Adrenal gland (tissue), 12 donors: Measurements from ENCODE around the gene GPR68. TPM values are rescaled to one million over a fixed set of nuclear protein-coding genes. Genes with fewer than 3 reads are reported as not detected.
"Not testable (repeated sequence)": the region's sequence is repeated elsewhere in the genome, so short reads cannot be mapped to it uniquely, and the experiment has no call there.

Experiments used
- DNase-seq, 7 donors: peaks; one replicate each; pipeline ENCODE4 v3.0.0-alpha.2; 2019 to 2020
- H3K27ac ChIP-seq, 5 donors: fragments of 200-600 bp; sonication (generic) in 4 of 5; 1 replicate in 3 of 5; 2 replicates in 2 of 5; pipeline versions ENCODE4 v1.5.1 to v1.8.0; 2016 to 2020; ENCODE audit warnings: mild to moderate bottlenecking in 1 of 5
- H3K27me3 ChIP-seq: fragments of 200-600 bp; 2 replicates; pipeline ENCODE4 v1.8.0; 2021
- H3K36me3 ChIP-seq, 2 donors: fragments of 200-600 bp; replicated peaks in 1 of 2; 1 replicate in 1 of 2; 2 replicates in 1 of 2; pipeline versions ENCODE4 v1.5.1 to v1.8.0; 2018 to 2022
- H3K4me1 ChIP-seq, 2 donors: fragments of 200-600 bp; replicated peaks in 1 of 2; 1 replicate in 1 of 2; 2 replicates in 1 of 2; pipeline versions ENCODE4 v1.5.1 to v1.8.0; 2018 to 2021
- H3K4me3 ChIP-seq, 4 donors: fragments of 200-600 bp; sonication (generic) in 3 of 4; one replicate each; pipeline ENCODE4 v1.5.1; 2016 to 2018
- H3K9me3 ChIP-seq, 3 donors: fragments of 200-600 bp; sonication (generic) in 1 of 3; replicated peaks in 1 of 3; 1 replicate in 2 of 3; 2 replicates in 1 of 3; pipeline versions ENCODE4 v1.5.1 to v1.8.0; 2016 to 2021
- CTCF ChIP-seq, 6 experiments: fragments of 450-650 bp in 4 of 6; fragments of 200-600 bp in 2 of 6; sonication (generic) in 1 of 6; IDR thresholded peaks; 1 replicate in 5 of 6; 2 replicates in 1 of 6; pipeline versions ENCODE4 v1.5.1 to v1.8.0; 2016 to 2021; ENCODE audit warnings: antibody characterized with exemption in 6 of 6, mild to moderate bottlenecking in 2 of 6, moderate library complexity in 1 of 6
- POLR2A ChIP-seq, 2 donors: fragments of 450-650 bp; IDR thresholded peaks; one replicate each; pipeline ENCODE4 v1.6.1; 2017; ENCODE audit warnings: antibody characterized with exemption in 2 of 2, mild to moderate bottlenecking in 2 of 2, moderate library complexity in 1 of 2
- WGBS, 4 donors: extraction: QIAGEN DNeasy Blood & Tissue Kit in 2 of 4; methylation state at CpG; one replicate each; pipeline versions ENCODE4 v1.1.5 to v1.1.7; 2013 to 2017; 5-methylcytosine and 5-hydroxymethylcytosine counted together
- intact Hi-C, 2 donors: fragments of 100-400 bp; cut with DNase I; formaldehyde crosslinking; loops; one replicate each; pipeline versions ENCODE4 v1.14.1 to v1.15.0; 2022 to 2023
- polyA plus RNA-seq, 3 donors: library from polyadenylated mRNA; stranded (reverse); fragments of 200-250 nt in 2 of 3; fragments of 350-450 nt in 1 of 3; fragmentation: Illumina TruSeq in 1 of 3; extraction: RNeasy Lipid Tissue Mini Kit (QIAGEN cat#74804) in 1 of 3; gene quantifications; one replicate each; pipeline ENCODE4 v1.2.3, GENCODE V29; 2013 to 2014
- total RNA-seq, 9 donors: library from RNA; depleted of rRNA in 4 of 9; stranded (reverse); fragments of >200 nt in 4 of 9; fragments of 120-200 nt in 1 of 9; fragmentation: NEBNext Ultra II Directional in 1 of 9; extraction: Animal tissue kit (Norgen Biotek cat#: 25700) in 1 of 9; gene quantifications; one replicate each; pipeline versions ENCODE4 v1.1.0 to v1.2.4, GENCODE V29; 2013 to 2023
- donor health status: healthy with polysubstance abuse.
- donor health status: Bipolar disorder and iron deficiency.
- donor health status: DM: yes; HTN: yes; CAD: no.
- donor health status: DM: no; HTN: no; CAD: no.
- donor health status: DM: no; HTN: no; CAD: no.
- donor health status: DM: yes; HTN: yes; CAD: no.

The GPR68 gene
- total and polyA plus RNA-seq, 12 donors: 0.28 to 4.5 (median 1.0) TPM; not detected in 1

DNA sequence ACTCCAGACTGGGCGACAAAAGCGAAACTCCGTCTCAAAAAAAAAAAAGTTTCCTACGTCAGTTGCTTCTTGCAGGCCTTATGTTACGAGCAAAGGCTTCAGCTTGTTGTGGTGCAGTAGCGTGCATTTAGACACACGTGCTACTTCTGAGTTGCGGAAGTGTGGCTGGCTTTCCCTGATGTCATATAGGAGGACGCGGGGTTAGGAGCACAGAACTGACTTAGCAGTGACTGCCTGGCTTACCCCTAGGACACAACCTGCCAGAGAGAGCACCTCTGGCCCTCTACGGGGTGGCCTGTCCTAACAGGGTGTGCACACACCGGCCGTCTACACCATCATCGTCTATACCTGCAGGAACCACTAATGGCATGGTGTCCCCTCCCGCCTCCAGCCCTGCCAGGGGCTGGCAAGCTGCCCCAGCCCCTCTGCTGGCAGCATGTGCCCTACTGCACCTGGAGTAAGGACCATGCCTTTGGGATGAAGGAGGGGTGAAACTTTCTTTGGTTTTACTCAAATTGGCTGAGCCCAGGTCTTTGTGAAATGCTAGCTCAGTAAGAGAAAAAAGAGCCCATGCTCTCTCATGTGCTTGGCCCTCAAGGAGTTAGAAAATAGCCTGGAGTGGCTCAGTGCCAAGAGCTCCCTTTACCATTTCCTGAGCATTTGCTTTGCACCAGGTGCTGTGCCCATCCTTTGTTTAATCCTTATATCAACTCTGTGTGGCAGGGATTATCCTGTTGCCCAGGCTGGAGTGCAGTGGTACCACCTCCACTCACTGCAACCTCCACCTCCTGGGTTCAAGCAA lies 1.7 kb upstream of the GPR68 start:
- Histone ChIP-seq H3K4me1 (peaks cover 0 to 6% of the 10 kb centered on the region in 2 donors), H3K4me3 (no peak overlapping the region), H3K27ac (no peak overlapping the region), H3K27me3 (no peaks in the 10 kb centered on the region), H3K9me3 (no peaks in the 10 kb centered on the region), H3K36me3 (no peaks in the 10 kb centered on the region)
- intact Hi-C loops: no loop called here
- DNase-seq: no peak
- WGBS, 4 donors: 91 to 93% (median 92%) methylated on average over 14 to 15 of the region's 15 CpGs
- no peak for TF ChIP-seq POLR2A (IDR thresholded peaks at IDR 0.05)
- TF ChIP-seq CTCF (IDR thresholded peaks at IDR 0.05): no peak

DNA sequence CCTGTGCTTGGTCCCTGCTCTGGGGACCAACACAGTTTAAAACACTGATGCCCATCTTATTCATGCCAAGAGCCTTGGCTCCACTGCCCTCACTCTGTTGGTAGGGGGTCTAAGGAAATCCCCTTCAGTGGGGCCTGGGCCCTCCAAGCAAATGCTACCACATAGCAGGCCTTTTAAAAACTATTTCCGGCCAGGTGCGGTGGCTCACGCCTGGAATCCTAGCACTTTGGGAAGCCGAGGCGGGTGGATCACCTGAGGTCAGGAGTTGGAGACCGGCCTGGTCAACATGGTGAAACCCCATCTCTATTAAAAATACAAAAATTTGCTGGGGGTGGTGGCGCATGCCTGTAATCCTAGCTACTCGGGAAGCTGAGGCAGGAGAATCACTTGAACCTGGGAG lies 1.1 kb upstream of the GPR68 start:
- peak overlapping the region in 1 of 5 donors; percentile 17 for H3K27ac ChIP-seq
- H3K9me3 ChIP-seq, H3K4me1 ChIP-seq, DNase-seq, intact Hi-C loops, H3K36me3 ChIP-seq, H3K4me3 ChIP-seq, H3K27me3 ChIP-seq: not testable (repeated sequence)
- 91 to 94% (median 92%) methylated on average over 7 to 8 of the region's 8 CpGs for WGBS, 4 donors

- no peak overlapping the region for H3K4me3 ChIP-seq
- no peaks in the 10 kb centered on the region for H3K27me3 ChIP-seq
- no peaks in the 10 kb centered on the region for H3K36me3 ChIP-seq
- TF ChIP-seq CTCF (IDR thresholded peaks at IDR 0.05) (no peak), POLR2A (IDR thresholded peaks at IDR 0.05) (no peak)
- peaks cover 0 to 1% of the 10 kb centered on the region in 2 donors for H3K4me1 ChIP-seq
- DNase-seq: no peak
- peak overlapping the region in 1 of 5 donors; percentile 17 for H3K27ac ChIP-seq
- H3K9me3 ChIP-seq: no peaks in the 10 kb centered on the region
- intact Hi-C loops: no loop called here
- WGBS, 4 donors: 75 to 83% (median 80%) methylated on average over 9 of the region's 9 CpGs
Measured at GRCh38 chr14:91245029-91245428, 525 bp upstream of the GPR68 start.

GRCh38 chr14:91243074-91243471 lies 1.4 kb downstream of the GPR68 start:
- Histone ChIP-seq H3K4me3 (no peak overlapping the region), H3K27ac (no peak overlapping the region)

More at GRCh38 chr14:91243074-91243471, 1.4 kb downstream of the GPR68 start:
- WGBS, 4 donors: 82 to 85% (median 83%) methylated on average over 6 of the region's 6 CpGs
- TF ChIP-seq POLR2A (IDR thresholded peaks at IDR 0.05) (no peak), CTCF (IDR thresholded peaks at IDR 0.05) (no peak)
- intact Hi-C loops: no loop called here
- no peak for DNase-seq
- no peaks in the 10 kb centered on the region for H3K36me3 ChIP-seq
- no peaks in the 10 kb centered on the region for H3K27me3 ChIP-seq
- H3K4me1 ChIP-seq: no peaks in the 10 kb centered on the region
- H3K9me3 ChIP-seq: no peaks in the 10 kb centered on the region
